GM12878 (cell line): ENCODE data around the gene SH2B3.
A peak's percentile ranks its signal among the peaks of the same experiment; 100 is the strongest.

ENCODE experiments used
- BRCA1 ChIP-seq: IDR thresholded peaks from 2 replicates; pipeline ENCODE4 v1.6.1; 2011; ENCODE audit warnings: low read depth, low read length, improper control_type of control experiment
- EGR1 ChIP-seq, 2 experiments: IDR thresholded peaks; 1 replicate in 1 of 2; 2 replicates in 1 of 2; pipeline ENCODE4 v1.6.1; 2011 to 2012; ENCODE audit warnings: low read depth in 2 of 2, low read length in 2 of 2, borderline replicate concordance in 1 of 2, mild to moderate bottlenecking in 1 of 2, moderate library complexity in 1 of 2
- IRF3 ChIP-seq: fragments of 450-650 bp; IDR thresholded peaks from 2 replicates; pipeline ENCODE4 v1.6.1; 2014; ENCODE audit warnings: mild to moderate bottlenecking
- PAX8 ChIP-seq: fragments of 450-650 bp; IDR thresholded peaks from 2 replicates; pipeline ENCODE4 v1.6.1; 2017; ENCODE audit warnings: mild to moderate bottlenecking, moderate library complexity
- POLR2A ChIP-seq: IDR thresholded peaks from 2 replicates; pipeline ENCODE4 v1.6.1; 2011; ENCODE audit warnings: low read depth, mild to moderate bottlenecking, low read length
- POLR2AphosphoS2 ChIP-seq: IDR thresholded peaks from 2 replicates; pipeline ENCODE4 v1.6.1; 2011; ENCODE audit warnings: low read depth, mild to moderate bottlenecking, low read length, improper control_type of control experiment, moderate library complexity
- REST ChIP-seq: IDR thresholded peaks from 2 replicates; pipeline ENCODE4 v1.6.1; 2012; ENCODE audit warnings: mild to moderate bottlenecking, low read depth, low read length
- SUZ12 ChIP-seq: fragments of 200-600 bp; sonication (generic); IDR thresholded peaks from one replicate; pipeline ENCODE4 v1.6.1; 2018; ENCODE audit warnings: antibody characterized with exemption, mild to moderate bottlenecking; ENCODE audit not compliant: unreplicated experiment

- TF ChIP-seq POLR2AphosphoS2 (no peak), POLR2A (no peak), BRCA1 (no peak), PAX8 (no peak), IRF3 (no peak), REST (no peak; the same call in 1 of the 2 replicates), EGR1 (IDR thresholded peaks at IDR 0.05; ENCODE audit: borderline replicate concordance in 1 of 2, low read depth in 2 of 2, low read length in 2 of 2) (peak in 1 of 2 experiments; percentile 36; a peak in 2 of 3 replicates), SUZ12 (no peak)
These were observed 38.7 kb downstream of the SH2B3 start for GRCh38 chr12:111444314-111444924.
